Omental fat pad (tissue), 4 donors: Measurements from ENCODE around the gene RAB3GAP2. TPM values are rescaled to one million over a fixed set of nuclear protein-coding genes. Genes with fewer than 3 reads are reported as not detected.

Source experiments
- ATAC-seq: fragments of 150-250 bp; one replicate; pipeline ENCODE4 v1.9.1; 2016; ENCODE audit warnings: mild to moderate bottlenecking, moderate library complexity; ENCODE audit not compliant: low FRiP score
- DNase-seq: peaks from one replicate; pipeline ENCODE4 v3.0.0-alpha.2; 2019; ENCODE audit warnings: low spot score
- CTCF ChIP-seq, 3 donors: fragments of 450-650 bp; IDR thresholded peaks; one replicate each; pipeline ENCODE4 v1.5.1; 2016 to 2017; ENCODE audit warnings: antibody characterized with exemption in 3 of 3, mild to moderate bottlenecking in 3 of 3, moderate library complexity in 2 of 3
- total RNA-seq, 4 donors: library from RNA; depleted of rRNA; stranded (reverse); fragments of >200 nt; gene quantifications; one replicate each; pipeline ENCODE4 v1.1.0, GENCODE V29; 2016

The RAB3GAP2 gene
- total RNA-seq, 4 donors from 2014 or later = 22.0 to 37.0 (median 30.4) TPM

- no peak for TF ChIP-seq CTCF (IDR thresholded peaks at IDR 0.05)
- DNase-seq = no peak
- ATAC-seq = no peak
Observed at GRCh38 chr1:220198186-220199005, 73.9 kb downstream of the RAB3GAP2 start.

- ATAC-seq (no peak), DNase-seq (no peak)
- no peak for TF ChIP-seq CTCF (IDR thresholded peaks at IDR 0.05)
Observed at GRCh38 chr1:220195701-220196100, 76.6 kb downstream of the RAB3GAP2 start.

- no peak for ATAC-seq
- DNase-seq = no peak
- TF ChIP-seq CTCF (IDR thresholded peaks at IDR 0.05) = no peak
Observed at GRCh38 chr1:220189750-220190347, 82.4 kb downstream of the RAB3GAP2 start.

- DNase-seq (no peak), ATAC-seq (no peak)
- TF ChIP-seq CTCF (IDR thresholded peaks at IDR 0.05) = no peak
Observed at GRCh38 chr1:220188538-220188937, 83.7 kb downstream of the RAB3GAP2 start.

- DNase-seq = no peak
- no peak for TF ChIP-seq CTCF (IDR thresholded peaks at IDR 0.05)
- no peak for ATAC-seq
Observed at GRCh38 chr1:220186752-220187151, 85.5 kb downstream of the RAB3GAP2 start.

- no peak for DNase-seq
- TF ChIP-seq CTCF (IDR thresholded peaks at IDR 0.05) = no peak
- no peak for ATAC-seq
Observed at GRCh38 chr1:220184506-220184905, 87.7 kb downstream of the RAB3GAP2 start.

- no peak for ATAC-seq
- DNase-seq = no peak
Observed at GRCh38 chr1:220182656-220183055, 89.6 kb downstream of the RAB3GAP2 start.

More at GRCh38 chr1:220182656-220183055, 89.6 kb downstream of the RAB3GAP2 start:
- no peak for TF ChIP-seq CTCF (IDR thresholded peaks at IDR 0.05)
